Gastroesophageal sphincter (tissue), 3 donors: ENCODE measurements around the gene ICOSLG.
"Not testable (repeated sequence)": the region's sequence is repeated elsewhere in the genome, so short reads cannot be mapped to it uniquely, and the experiment has no call there.

Experiments
- EP300 ChIP-seq: sonication (generic); formaldehyde crosslinking; IDR thresholded peaks from one replicate; pipeline ENCODE4 v1.6.1; 2017; ENCODE audit warnings: antibody characterized with exemption, mild to moderate bottlenecking
- POLR2A ChIP-seq, 2 donors: fragments of 450-650 bp; IDR thresholded peaks; one replicate each; pipeline ENCODE4 v1.6.1; 2017; ENCODE audit warnings: antibody characterized with exemption in 2 of 2, mild to moderate bottlenecking in 2 of 2, moderate library complexity in 1 of 2
- POLR2AphosphoS5 ChIP-seq: sonication (generic); formaldehyde crosslinking; IDR thresholded peaks from one replicate; pipeline ENCODE4 v1.6.1; 2017; ENCODE audit warnings: antibody characterized with exemption
- TF ChIP-seq, protein P1 (sequence below), 4 experiments: fragments of 200-600 bp in 2 of 4; fragments of 450-650 bp in 2 of 4; sonication (generic) in 1 of 4; IDR thresholded peaks; one replicate each; pipeline ENCODE4 v1.5.1; 2017 to 2019; ENCODE audit warnings: antibody characterized with exemption in 4 of 4, mild to moderate bottlenecking in 2 of 4, moderate library complexity in 2 of 4

DNA sequence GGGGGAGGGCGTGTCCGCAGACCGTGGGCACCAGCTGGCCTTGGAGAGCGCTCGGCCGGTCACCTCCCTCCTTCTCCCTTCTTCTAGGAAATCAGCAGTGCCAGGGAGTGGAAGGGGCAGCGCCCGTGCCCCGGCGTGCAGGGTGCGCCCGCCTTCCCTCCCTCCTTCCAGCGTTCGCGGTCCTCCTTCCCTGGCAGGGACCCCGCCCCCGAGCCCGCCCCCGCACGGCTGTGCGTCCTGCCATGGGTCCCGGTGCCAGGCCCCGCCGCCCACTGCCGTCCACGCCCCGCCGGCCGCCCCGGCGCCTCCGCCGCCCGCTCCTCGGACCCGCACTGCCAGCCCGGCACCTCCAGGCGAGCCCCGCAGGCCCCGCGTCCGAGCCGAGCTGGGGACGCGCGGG lies 390 bp downstream of the ICOSLG start:
- TF ChIP-seq, protein P1, sequence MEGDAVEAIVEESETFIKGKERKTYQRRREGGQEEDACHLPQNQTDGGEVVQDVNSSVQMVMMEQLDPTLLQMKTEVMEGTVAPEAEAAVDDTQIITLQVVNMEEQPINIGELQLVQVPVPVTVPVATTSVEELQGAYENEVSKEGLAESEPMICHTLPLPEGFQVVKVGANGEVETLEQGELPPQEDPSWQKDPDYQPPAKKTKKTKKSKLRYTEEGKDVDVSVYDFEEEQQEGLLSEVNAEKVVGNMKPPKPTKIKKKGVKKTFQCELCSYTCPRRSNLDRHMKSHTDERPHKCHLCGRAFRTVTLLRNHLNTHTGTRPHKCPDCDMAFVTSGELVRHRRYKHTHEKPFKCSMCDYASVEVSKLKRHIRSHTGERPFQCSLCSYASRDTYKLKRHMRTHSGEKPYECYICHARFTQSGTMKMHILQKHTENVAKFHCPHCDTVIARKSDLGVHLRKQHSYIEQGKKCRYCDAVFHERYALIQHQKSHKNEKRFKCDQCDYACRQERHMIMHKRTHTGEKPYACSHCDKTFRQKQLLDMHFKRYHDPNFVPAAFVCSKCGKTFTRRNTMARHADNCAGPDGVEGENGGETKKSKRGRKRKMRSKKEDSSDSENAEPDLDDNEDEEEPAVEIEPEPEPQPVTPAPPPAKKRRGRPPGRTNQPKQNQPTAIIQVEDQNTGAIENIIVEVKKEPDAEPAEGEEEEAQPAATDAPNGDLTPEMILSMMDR (IDR thresholded peaks at IDR 0.05): not testable (repeated sequence)
- TF ChIP-seq POLR2A (IDR thresholded peaks at IDR 0.05); EP300; POLR2AphosphoS5: not testable (repeated sequence)
